Loucy (cell line): ENCODE results near the gene HHATL.

Source experiments
- H2AFZ ChIP-seq: fragments of 200-600 bp; sonication (generic); 2 replicates; pipeline ENCODE4 v1.6.0; 2016; ENCODE audit warnings: antibody characterized with exemption, mild to moderate bottlenecking, low read length, moderate library complexity
- H3F3A ChIP-seq: fragments of 200-600 bp; 2 replicates; pipeline ENCODE4 v1.6.0; 2016; ENCODE audit warnings: antibody characterized with exemption, low read depth, mild to moderate bottlenecking
- H3K27me3 ChIP-seq: fragments of 200-600 bp; sonication (generic); 2 replicates; pipeline ENCODE4 v1.6.1; 2014; ENCODE audit warnings: low read length, mild to moderate bottlenecking; ENCODE audit not compliant: insufficient read depth, poor library complexity, severe bottlenecking
- H3K36me3 ChIP-seq: fragments of 200-600 bp; sonication (generic); 2 replicates; pipeline ENCODE4 v1.6.1; 2016; ENCODE audit warnings: low read length; ENCODE audit not compliant: insufficient read depth
- H3K4me1 ChIP-seq: fragments of 200-600 bp; sonication (generic); 2 replicates; pipeline ENCODE4 v1.5.1; 2014; ENCODE audit warnings: low read length, mild to moderate bottlenecking; ENCODE audit not compliant: insufficient read depth, poor library complexity, severe bottlenecking
- H3K4me2 ChIP-seq: fragments of 200-600 bp; sonication (generic); 2 replicates; pipeline ENCODE4 v1.6.0; 2014; ENCODE audit warnings: antibody characterized with exemption, low read length, low read depth, mild to moderate bottlenecking; ENCODE audit not compliant: poor library complexity, severe bottlenecking
- H3K4me3 ChIP-seq: fragments of 200-600 bp; sonication (generic); 2 replicates; pipeline ENCODE4 v1.5.1; 2014; ENCODE audit warnings: low read length, mild to moderate bottlenecking, mixed read lengths; ENCODE audit not compliant: poor library complexity, severe bottlenecking
- H3K79me2 ChIP-seq: fragments of 200-600 bp; sonication (generic); 2 replicates; pipeline ENCODE4 v1.6.1; 2014; ENCODE audit warnings: low read length; ENCODE audit not compliant: insufficient read depth
- H3K9ac ChIP-seq: fragments of 200-600 bp; sonication (generic); 2 replicates; pipeline ENCODE4 v1.6.0; 2014; ENCODE audit warnings: mild to moderate bottlenecking, low read depth, low read length, moderate library complexity; ENCODE audit not compliant: poor library complexity, severe bottlenecking
- H3K9me2 ChIP-seq: fragments of 200-600 bp; sonication (generic); replicated peaks from 2 replicates; pipeline ENCODE4 v1.6.1; 2016; ENCODE audit warnings: low read depth, low read length, mixed read lengths
- H3K9me3 ChIP-seq: fragments of 200-600 bp; sonication (generic); 2 replicates; pipeline ENCODE4 v1.6.1; 2014; ENCODE audit warnings: mild to moderate bottlenecking, antibody characterized with exemption, low read length, low read depth; ENCODE audit not compliant: insufficient read depth
- H4K20me1 ChIP-seq: fragments of 200-600 bp; sonication (generic); 2 replicates; pipeline ENCODE4 v1.6.0; 2014; ENCODE audit warnings: antibody characterized with exemption, low read length, mild to moderate bottlenecking; ENCODE audit not compliant: insufficient read depth, poor library complexity, severe bottlenecking
- EZH2phosphoT487 ChIP-seq: fragments of 200-600 bp; IDR thresholded peaks from 2 replicates; pipeline ENCODE4 v1.6.1; 2018; ENCODE audit warnings: antibody characterized with exemption, mild to moderate bottlenecking, moderate library complexity, borderline replicate concordance
- TF ChIP-seq, protein P1 (sequence below): fragments of 200-600 bp; sonication (generic); conservative IDR thresholded peaks from 2 replicates; pipeline ENCODE4 v1.5.1; 2014; ENCODE audit warnings: mild to moderate bottlenecking, antibody characterized with exemption, low read length

HHATL gene

DNA sequence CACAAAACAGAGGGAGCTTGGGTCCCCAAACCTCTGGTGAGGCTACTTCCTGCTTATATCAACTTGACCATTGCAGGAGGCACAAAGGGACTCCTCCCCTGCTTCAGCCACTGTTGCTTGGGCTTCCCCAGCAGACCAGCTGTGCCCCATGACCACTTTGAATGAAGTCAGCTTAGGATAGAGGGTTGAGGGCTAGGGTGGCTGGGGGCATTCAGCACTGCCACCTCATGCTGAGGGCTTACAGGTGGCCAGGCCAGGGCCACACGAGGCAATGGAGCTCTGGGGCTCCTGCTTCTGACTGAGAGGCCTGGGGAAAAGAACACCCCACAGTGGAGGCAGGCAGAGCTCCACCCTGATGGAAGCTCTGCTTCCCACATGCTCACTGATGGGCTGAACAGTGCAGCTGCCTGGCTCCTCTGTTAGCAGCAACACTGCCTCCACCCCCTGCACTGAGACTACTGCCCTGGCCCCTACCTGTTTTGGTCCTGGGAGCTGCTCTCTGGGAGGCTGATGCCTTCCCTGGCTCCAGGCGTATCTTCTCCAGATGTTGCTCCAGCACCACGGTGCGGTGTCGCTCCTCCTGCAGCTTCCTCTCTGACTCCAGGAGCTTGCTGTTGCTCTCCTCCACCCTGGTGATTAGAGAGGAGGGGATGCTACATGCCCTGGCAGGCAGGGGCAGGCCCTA lies 10.2 kb upstream of the HHATL start:
- TF ChIP-seq, protein P1, sequence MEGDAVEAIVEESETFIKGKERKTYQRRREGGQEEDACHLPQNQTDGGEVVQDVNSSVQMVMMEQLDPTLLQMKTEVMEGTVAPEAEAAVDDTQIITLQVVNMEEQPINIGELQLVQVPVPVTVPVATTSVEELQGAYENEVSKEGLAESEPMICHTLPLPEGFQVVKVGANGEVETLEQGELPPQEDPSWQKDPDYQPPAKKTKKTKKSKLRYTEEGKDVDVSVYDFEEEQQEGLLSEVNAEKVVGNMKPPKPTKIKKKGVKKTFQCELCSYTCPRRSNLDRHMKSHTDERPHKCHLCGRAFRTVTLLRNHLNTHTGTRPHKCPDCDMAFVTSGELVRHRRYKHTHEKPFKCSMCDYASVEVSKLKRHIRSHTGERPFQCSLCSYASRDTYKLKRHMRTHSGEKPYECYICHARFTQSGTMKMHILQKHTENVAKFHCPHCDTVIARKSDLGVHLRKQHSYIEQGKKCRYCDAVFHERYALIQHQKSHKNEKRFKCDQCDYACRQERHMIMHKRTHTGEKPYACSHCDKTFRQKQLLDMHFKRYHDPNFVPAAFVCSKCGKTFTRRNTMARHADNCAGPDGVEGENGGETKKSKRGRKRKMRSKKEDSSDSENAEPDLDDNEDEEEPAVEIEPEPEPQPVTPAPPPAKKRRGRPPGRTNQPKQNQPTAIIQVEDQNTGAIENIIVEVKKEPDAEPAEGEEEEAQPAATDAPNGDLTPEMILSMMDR = no peak
- TF ChIP-seq EZH2phosphoT487 = no peak
- Histone ChIP-seq H4K20me1 (no peaks in the 10 kb centered on the region), H3F3A (no peaks in the 10 kb centered on the region), H3K4me1 (no peaks in the 10 kb centered on the region), H3K9ac (no peak overlapping the region), H3K36me3 (no peaks in the 10 kb centered on the region), H3K4me3 (no peak overlapping the region), H2AFZ (no peak overlapping the region), H3K9me3 (no peaks in the 10 kb centered on the region), H3K27me3 (no peaks in the 10 kb centered on the region), H3K79me2 (no peaks in the 10 kb centered on the region), H3K9me2 (no peaks in the 10 kb centered on the region), H3K4me2 (no peak overlapping the region)

DNA sequence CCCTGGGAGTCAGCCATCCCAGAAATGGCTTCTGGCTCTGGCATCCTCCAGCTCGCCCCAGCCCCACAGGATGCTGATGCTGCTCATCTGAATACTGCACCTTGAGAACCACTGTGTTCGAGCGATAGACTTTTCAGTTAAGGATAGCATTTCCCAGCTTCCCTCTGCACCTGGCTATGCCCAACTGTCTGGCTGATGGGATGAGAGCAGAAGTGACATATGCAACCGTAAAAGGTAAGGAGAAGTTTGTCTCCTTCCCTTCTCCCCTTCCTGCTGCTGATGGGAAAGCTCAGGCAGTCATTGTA lies 9.7 kb upstream of the HHATL start:
- Histone ChIP-seq H2AFZ (no peak overlapping the region), H3K36me3 (no peaks in the 10 kb centered on the region), H3K4me3 (no peak overlapping the region), H3K4me1 (no peaks in the 10 kb centered on the region), H3F3A (no peaks in the 10 kb centered on the region), H3K4me2 (no peak overlapping the region), H3K79me2 (no peaks in the 10 kb centered on the region), H3K9me3 (no peaks in the 10 kb centered on the region), H4K20me1 (no peaks in the 10 kb centered on the region), H3K9me2 (no peaks in the 10 kb centered on the region), H3K9ac (no peak overlapping the region), H3K27me3 (no peaks in the 10 kb centered on the region)
- TF ChIP-seq, protein P1 = no peak
- TF ChIP-seq EZH2phosphoT487 = no peak

DNA sequence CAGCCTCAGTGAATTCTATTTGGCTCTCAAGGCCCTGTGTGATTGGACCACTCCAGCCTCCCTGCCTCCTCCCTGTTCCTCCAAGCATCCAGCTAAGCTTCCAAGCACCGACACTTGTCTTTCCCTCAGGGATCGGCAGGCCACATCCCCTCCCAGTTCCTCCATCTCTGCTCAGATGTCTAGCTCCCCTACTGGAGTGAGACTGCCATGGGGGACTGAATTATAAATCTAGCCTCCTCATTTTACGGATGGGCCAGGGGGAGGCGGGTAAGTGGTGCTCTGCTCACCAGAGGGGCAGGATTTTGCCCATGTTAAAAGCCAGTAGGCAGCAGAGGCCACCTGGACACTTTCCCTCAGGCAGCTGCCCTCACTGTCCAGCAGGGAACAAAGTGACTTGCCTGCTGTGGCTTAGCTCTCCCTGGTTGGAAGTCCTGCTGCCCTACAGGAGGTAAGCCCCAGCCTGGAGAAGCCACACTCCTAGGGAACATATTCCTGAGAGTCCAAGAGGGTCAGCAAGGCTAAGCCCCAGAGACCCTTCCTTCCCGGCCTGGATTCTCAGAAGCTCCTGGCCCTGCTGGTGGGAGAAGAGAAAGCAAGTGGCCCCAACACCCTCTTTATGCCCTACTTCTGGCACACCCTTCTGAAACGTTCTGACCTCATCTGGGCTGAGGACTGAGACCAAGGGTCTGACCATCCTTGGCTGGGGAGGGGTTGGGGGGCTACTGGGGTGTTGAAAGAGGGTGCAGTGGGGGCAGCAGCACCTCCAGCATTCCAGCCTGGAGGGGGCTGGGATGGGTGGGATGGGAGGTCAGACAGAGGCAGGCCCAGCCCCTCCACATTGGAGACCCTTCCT lies 9.1 kb upstream of the HHATL start:
- no peak for TF ChIP-seq EZH2phosphoT487
- TF ChIP-seq, protein P1 = no peak
- Histone ChIP-seq H3K9me2 (no peaks in the 10 kb centered on the region), H3F3A (no peaks in the 10 kb centered on the region), H3K4me2 (no peak overlapping the region), H3K9me3 (no peaks in the 10 kb centered on the region), H3K4me1 (no peaks in the 10 kb centered on the region), H3K4me3 (no peak overlapping the region), H4K20me1 (no peaks in the 10 kb centered on the region), H3K9ac (no peak overlapping the region), H2AFZ (no peak overlapping the region), H3K36me3 (no peaks in the 10 kb centered on the region), H3K79me2 (no peaks in the 10 kb centered on the region), H3K27me3 (no peaks in the 10 kb centered on the region)
